Adrenal gland (tissue), 19 donors: Measurements from ENCODE around the gene AQP11. TPM values are rescaled to one million over a fixed set of nuclear protein-coding genes. Genes with fewer than 3 reads are reported as not detected.
A peak's percentile ranks its signal among the peaks of the same experiment; 100 is the strongest.

Experiments
- DNase-seq, 7 donors: peaks; one replicate each; pipeline ENCODE4 v3.0.0-alpha.2; 2019 to 2020
- H3K27ac ChIP-seq, 5 donors: fragments of 200-600 bp; sonication (generic) in 4 of 5; 1 replicate in 3 of 5; 2 replicates in 2 of 5; pipeline versions ENCODE4 v1.5.1 to v1.8.0; 2016 to 2020; ENCODE audit warnings: mild to moderate bottlenecking in 1 of 5
- H3K27me3 ChIP-seq: fragments of 200-600 bp; 2 replicates; pipeline ENCODE4 v1.8.0; 2021
- H3K36me3 ChIP-seq, 2 donors: fragments of 200-600 bp; replicated peaks in 1 of 2; 1 replicate in 1 of 2; 2 replicates in 1 of 2; pipeline versions ENCODE4 v1.5.1 to v1.8.0; 2018 to 2022
- H3K4me1 ChIP-seq, 2 donors: fragments of 200-600 bp; replicated peaks in 1 of 2; 1 replicate in 1 of 2; 2 replicates in 1 of 2; pipeline versions ENCODE4 v1.5.1 to v1.8.0; 2018 to 2021
- H3K4me3 ChIP-seq, 4 donors: fragments of 200-600 bp; sonication (generic) in 3 of 4; one replicate each; pipeline ENCODE4 v1.5.1; 2016 to 2018
- H3K9me3 ChIP-seq, 3 donors: fragments of 200-600 bp; sonication (generic) in 1 of 3; replicated peaks in 1 of 3; 1 replicate in 2 of 3; 2 replicates in 1 of 3; pipeline versions ENCODE4 v1.5.1 to v1.8.0; 2016 to 2021
- CTCF ChIP-seq, 6 experiments: fragments of 450-650 bp in 4 of 6; fragments of 200-600 bp in 2 of 6; sonication (generic) in 1 of 6; IDR thresholded peaks; 1 replicate in 5 of 6; 2 replicates in 1 of 6; pipeline versions ENCODE4 v1.5.1 to v1.8.0; 2016 to 2021; ENCODE audit warnings: antibody characterized with exemption in 6 of 6, mild to moderate bottlenecking in 2 of 6, moderate library complexity in 1 of 6
- POLR2A ChIP-seq, 2 donors: fragments of 450-650 bp; IDR thresholded peaks; one replicate each; pipeline ENCODE4 v1.6.1; 2017; ENCODE audit warnings: antibody characterized with exemption in 2 of 2, mild to moderate bottlenecking in 2 of 2, moderate library complexity in 1 of 2
- WGBS, 4 donors: extraction: QIAGEN DNeasy Blood & Tissue Kit in 2 of 4; methylation state at CpG; one replicate each; pipeline versions ENCODE4 v1.1.5 to v1.1.7; 2013 to 2017; 5-methylcytosine and 5-hydroxymethylcytosine counted together
- intact Hi-C, 2 donors: fragments of 100-400 bp; cut with DNase I; formaldehyde crosslinking; loops; one replicate each; pipeline versions ENCODE4 v1.14.1 to v1.15.0; 2022 to 2023
- long read RNA-seq, 10 donors: library from polyadenylated mRNA in 3 of 10; unstranded in 2 of 10; stranded (forward) in 1 of 10; transcript quantifications; one replicate each; pipeline ENCODE4 v2.0.0 and lab custom pipeline, GENCODE V29; 2021 to 2026
- polyA plus RNA-seq, 3 donors: library from polyadenylated mRNA; stranded (reverse); fragments of 200-250 nt in 2 of 3; fragments of 350-450 nt in 1 of 3; fragmentation: Illumina TruSeq in 1 of 3; extraction: RNeasy Lipid Tissue Mini Kit (QIAGEN cat#74804) in 1 of 3; gene quantifications; one replicate each; pipeline ENCODE4 v1.2.3, GENCODE V29; 2013 to 2014
- total RNA-seq, 9 donors: library from RNA; depleted of rRNA in 4 of 9; stranded (reverse); fragments of >200 nt in 4 of 9; fragments of 120-200 nt in 1 of 9; fragmentation: NEBNext Ultra II Directional in 1 of 9; extraction: Animal tissue kit (Norgen Biotek cat#: 25700) in 1 of 9; gene quantifications; one replicate each; pipeline versions ENCODE4 v1.1.0 to v1.2.4, GENCODE V29; 2013 to 2023
- donor health status: healthy with polysubstance abuse.
- donor health status: Bipolar disorder and iron deficiency.
- donor health status: DM: yes; HTN: yes; CAD: no.
- donor health status: DM: no; HTN: no; CAD: no.
- donor health status: DM: no; HTN: no; CAD: no.
- donor health status: DM: yes; HTN: yes; CAD: no.

Gene AQP11, protein sequence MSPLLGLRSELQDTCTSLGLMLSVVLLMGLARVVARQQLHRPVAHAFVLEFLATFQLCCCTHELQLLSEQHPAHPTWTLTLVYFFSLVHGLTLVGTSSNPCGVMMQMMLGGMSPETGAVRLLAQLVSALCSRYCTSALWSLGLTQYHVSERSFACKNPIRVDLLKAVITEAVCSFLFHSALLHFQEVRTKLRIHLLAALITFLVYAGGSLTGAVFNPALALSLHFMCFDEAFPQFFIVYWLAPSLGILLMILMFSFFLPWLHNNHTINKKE
- total RNA-seq (10 to 100 TPM; 11.6 to 57.1 (median 22.0) TPM), polyA plus RNA-seq (10 to 100 TPM in 1 of 3 donors, 1 to 10 TPM in 2; 1.9 to 43.4 (median 2.6) TPM)
- long read RNA-seq, donor 1, transcript AQP11-201 (3 exons, 2,152 nt), result major isoform, 74 of 383 reads
- long read RNA-seq, donor 1, partial matches to known transcripts, result 135 of 383 reads
- long read RNA-seq, donor 1, other reads (novel, unspliced or antisense), result 174 of 383 reads
- long read RNA-seq, donor 2, transcript AQP11-201 (3 exons, 2,152 nt), result major isoform, 37 of 165 reads
- long read RNA-seq, donor 2, partial matches to known transcripts, result 80 of 165 reads
- long read RNA-seq, donor 2, other reads (novel, unspliced or antisense), result 48 of 165 reads
- long read RNA-seq, donor 3, transcript AQP11-201 (3 exons, 2,152 nt), result major isoform, 62 of 235 reads
- long read RNA-seq, donor 3, partial matches to known transcripts, result 57 of 235 reads
- long read RNA-seq, donor 3, other reads (novel, unspliced or antisense), result 115 of 235 reads
- long read RNA-seq, donor 4, transcript AQP11-201 (3 exons, 2,152 nt), result major isoform, 23 of 27 reads
- long read RNA-seq, donor 4, partial matches to known transcripts, result 0 of 27 reads
- long read RNA-seq, donor 4, other reads (novel, unspliced or antisense), result 4 of 27 reads
- long read RNA-seq, donor 5, transcript AQP11-201 (3 exons, 2,152 nt), result major isoform, 59 of 69 reads
- long read RNA-seq, donor 5, partial matches to known transcripts, result 1 of 69 reads
- long read RNA-seq, donor 5, other reads (novel, unspliced or antisense), result 9 of 69 reads
- long read RNA-seq, donor 6, transcript AQP11-201 (3 exons, 2,152 nt), result major isoform, 12 of 15 reads
- long read RNA-seq, donor 6, partial matches to known transcripts, result 0 of 15 reads
- long read RNA-seq, donor 6, other reads (novel, unspliced or antisense), result 3 of 15 reads
- long read RNA-seq, donor 7, transcript AQP11-201 (3 exons, 2,152 nt), result major isoform, 35 of 112 reads
- long read RNA-seq, donor 7, partial matches to known transcripts, result 56 of 112 reads
- long read RNA-seq, donor 7, other reads (novel, unspliced or antisense), result 21 of 112 reads
- long read RNA-seq, donor 8, transcript AQP11-201 (3 exons, 2,152 nt), result major isoform, 104 of 114 reads
- long read RNA-seq, donor 8, partial matches to known transcripts, result 10 of 114 reads
- long read RNA-seq, donor 8, other reads (novel, unspliced or antisense), result 0 of 114 reads
- long read RNA-seq, donor 9, transcript AQP11-201 (3 exons, 2,152 nt), result major isoform, 51 of 237 reads
- long read RNA-seq, donor 9, partial matches to known transcripts, result 84 of 237 reads
- long read RNA-seq, donor 9, other reads (novel, unspliced or antisense), result 102 of 237 reads
- long read RNA-seq, donor 10, transcript AQP11-201 (3 exons, 2,152 nt), result major isoform, 70 of 77 reads
- long read RNA-seq, donor 10, partial matches to known transcripts, result 7 of 77 reads
- long read RNA-seq, donor 10, other reads (novel, unspliced or antisense), result 0 of 77 reads

DNA sequence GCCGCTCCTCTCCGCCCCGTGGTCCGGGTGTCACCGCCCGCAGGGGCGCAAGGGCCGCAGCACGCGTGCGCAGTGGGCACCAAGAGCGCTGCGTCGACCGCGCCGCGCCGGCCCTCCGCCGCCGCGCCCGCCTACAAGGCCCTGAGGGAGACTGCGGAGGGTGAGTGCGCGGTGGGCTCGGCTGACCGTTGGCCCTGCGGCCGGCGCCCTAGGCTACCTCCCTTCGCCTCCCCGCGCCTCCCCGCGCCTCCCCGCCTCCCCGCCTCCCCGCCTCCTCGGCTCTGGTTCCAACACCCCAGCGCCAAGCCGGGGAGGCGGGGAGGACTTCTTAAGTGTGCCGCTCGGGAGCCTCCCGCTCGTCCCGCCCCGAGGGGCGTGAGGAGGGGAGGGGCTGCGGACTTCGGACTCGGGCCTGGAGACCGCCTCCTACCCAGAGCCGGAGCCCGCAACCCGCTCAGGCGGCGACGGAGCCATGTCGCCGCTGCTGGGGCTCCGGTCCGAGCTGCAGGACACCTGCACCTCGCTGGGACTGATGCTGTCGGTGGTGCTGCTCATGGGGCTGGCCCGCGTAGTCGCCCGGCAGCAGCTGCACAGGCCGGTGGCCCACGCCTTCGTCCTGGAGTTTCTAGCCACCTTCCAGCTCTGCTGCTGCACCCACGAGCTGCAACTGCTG lies at the start of gene AQP11:
Gene AQP11, plus strand, starts transcription at position 433 of the 673 bp plus-strand sequence. Its CDS starts 40 bp downstream, at position 473.
- no peaks in the 10 kb centered on the region for H3K27me3 ChIP-seq
- H3K4me3 ChIP-seq, result peak within 1 kb of the TSS; percentile 12 to 67 (median 46)
- TF ChIP-seq CTCF (IDR thresholded peaks at IDR 0.05), result no peak
- peak; percentile 53 to 83 for TF ChIP-seq POLR2A (IDR thresholded peaks at IDR 0.05)
- H3K4me1 ChIP-seq, result peaks cover 6 to 29% of the 10 kb centered on the region in 2 donors
- peak; percentile 89 to 94 (median 91) for DNase-seq
- H3K27ac ChIP-seq, result peak within 1 kb of the TSS; percentile 86 to 94 (median 88)
- 0 to 2% (median 0%) methylated on average over 2 to 75 of the region's 75 CpGs for WGBS, 4 donors
- H3K36me3 ChIP-seq, result no peaks in the 10 kb centered on the region
- intact Hi-C loops, result no loop called here
- H3K9me3 ChIP-seq, result no peaks in the 10 kb centered on the region

GRCh38 chr11:77542296-77542695 lies 47.5 kb upstream of the AQP11 start:
- Histone ChIP-seq H3K4me1 (peaks cover 0 to 6% of the 10 kb centered on the region in 2 donors), H3K27ac (peak overlapping the region in 2 of 5 donors; percentile 13 to 58), H3K9me3 (no peaks in the 10 kb centered on the region), H3K36me3 (no peaks in the 10 kb centered on the region), H3K27me3 (no peaks in the 10 kb centered on the region), H3K4me3 (no peak overlapping the region)
- intact Hi-C loops, result loop anchor here (5.0 to 10.0 kb wide), 3 partner anchors 337 to 417 kb away; partner anchors contain the start of gene MYO7A (in 1 of the 2)
- DNase-seq, result peak in 4 of 7 donors; percentile 34 to 49 (median 42)
- 37 to 53% (median 44%) methylated on average over 1 of the region's 1 CpG for WGBS, 4 donors
- TF ChIP-seq POLR2A (IDR thresholded peaks at IDR 0.05) (no peak), CTCF (IDR thresholded peaks at IDR 0.05) (no peak)

DNA sequence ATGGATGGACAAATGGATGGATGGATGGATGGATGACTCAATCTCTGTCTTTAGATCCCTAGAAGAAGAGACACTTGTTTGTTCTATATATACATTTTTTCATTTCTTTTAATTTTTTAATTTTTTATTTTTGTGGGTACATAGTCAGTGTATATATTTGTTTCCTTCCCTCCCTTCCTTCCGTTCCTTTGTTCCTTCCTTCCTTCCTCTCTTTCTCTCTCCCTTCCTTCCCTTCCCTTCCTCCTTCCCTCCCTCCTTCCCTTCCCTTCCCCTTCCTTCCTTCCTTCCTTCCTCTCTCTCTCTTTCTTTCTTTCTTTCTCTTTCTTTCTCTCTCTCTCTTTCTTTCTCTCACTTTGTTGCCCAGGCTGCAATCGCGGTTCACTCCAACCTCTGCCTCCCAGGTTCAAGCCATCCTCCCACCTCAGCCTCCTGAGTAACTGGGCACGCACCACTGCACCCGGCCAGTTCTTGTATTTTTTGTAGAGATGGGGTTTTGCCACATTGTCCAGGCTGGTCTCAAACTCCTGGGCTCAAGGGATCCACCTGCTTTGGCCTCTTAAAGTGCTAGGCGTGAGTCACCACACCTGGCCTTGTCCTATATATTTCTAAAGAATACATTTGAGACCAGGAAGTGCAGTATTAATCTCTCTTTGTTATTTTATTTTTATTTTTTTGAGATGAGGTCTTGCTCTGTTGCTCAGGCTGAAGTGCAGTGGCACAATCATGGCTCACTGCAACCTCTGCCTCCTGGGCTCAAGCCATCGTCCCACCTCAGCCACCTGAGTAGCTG lies 42.5 kb upstream of the AQP11 start:
- Histone ChIP-seq H3K36me3 (no peaks in the 10 kb centered on the region), H3K27me3 (no peaks in the 10 kb centered on the region), H3K27ac (no peak overlapping the region), H3K4me1 (peaks cover 3 to 6% of the 10 kb centered on the region in 2 donors), H3K4me3 (no peak overlapping the region), H3K9me3 (no peaks in the 10 kb centered on the region)
- no peak for DNase-seq
- WGBS, 4 donors, result 86 to 90% (median 87%) methylated on average over 7 of the region's 7 CpGs
- intact Hi-C loops, result loop anchor here (10.0 kb wide), 2 partner anchors 342 to 422 kb away; partner anchors contain the start of gene MYO7A (in 1 of the 2)
- TF ChIP-seq POLR2A (IDR thresholded peaks at IDR 0.05), result no peak
- TF ChIP-seq CTCF (IDR thresholded peaks at IDR 0.05), result no peak
